Activated naive CD4-positive, alpha-beta T cell treated with anti-CD3 and anti-CD28 coated beads, Interleukin-2, amount 10 ng/mL, durations not matched to agents 7 days and 5 days (primary cell): ENCODE results near the gene GPR33.
"Not testable (repeated sequence)": the region's sequence is repeated elsewhere in the genome, so short reads cannot be mapped to it uniquely, and the experiment has no call there.

ENCODE experiments used
- CTCF ChIA-PET: fragments of 350-600 bp; sonication (Branson Sonifier 250); formaldehyde crosslinking; loops from one replicate; lab custom pipeline; 2021; ENCODE audit warnings: antibody characterized with exemption; lab: Charles Lee
- DNase-seq: peaks from one replicate; pipeline ENCODE4 v3.0.0-alpha.2; 2020
- H3K27ac Mint-ChIP-seq: one replicate; pipeline ENCODE4 v1.8.0; 2021; ENCODE audit warnings: mild to moderate bottlenecking, moderate library complexity, mixed read lengths
- H3K27me3 Mint-ChIP-seq: one replicate; pipeline ENCODE4 v1.8.0; 2021; ENCODE audit warnings: mild to moderate bottlenecking, mixed read lengths
- H3K36me3 Mint-ChIP-seq: one replicate; pipeline ENCODE4 v1.8.0; 2021; ENCODE audit warnings: mixed read lengths
- H3K4me1 Mint-ChIP-seq: one replicate; pipeline ENCODE4 v1.8.0; 2021; ENCODE audit warnings: mixed read lengths
- H3K4me3 Mint-ChIP-seq: one replicate; pipeline ENCODE4 v1.8.0; 2021; ENCODE audit warnings: mild to moderate bottlenecking, moderate library complexity, mixed read lengths
- H3K9me3 Mint-ChIP-seq: one replicate; pipeline ENCODE4 v1.8.0; 2021; ENCODE audit warnings: mixed read lengths

The GPR33 gene

GRCh38 chr14:31445703-31446102 lies 42.1 kb downstream of the GPR33 start:
- H3K36me3 Mint-ChIP-seq = peaks cover 11% of the 10 kb centered on the region
- H3K9me3 Mint-ChIP-seq = no peaks in the 10 kb centered on the region
- no peaks in the 10 kb centered on the region for H3K4me1 Mint-ChIP-seq
- H3K4me3 Mint-ChIP-seq = no peak overlapping the region
- no peaks in the 10 kb centered on the region for H3K27me3 Mint-ChIP-seq
- CTCF ChIA-PET = no interaction called here
- no peak overlapping the region for H3K27ac Mint-ChIP-seq
- no peak for DNase-seq

DNA sequence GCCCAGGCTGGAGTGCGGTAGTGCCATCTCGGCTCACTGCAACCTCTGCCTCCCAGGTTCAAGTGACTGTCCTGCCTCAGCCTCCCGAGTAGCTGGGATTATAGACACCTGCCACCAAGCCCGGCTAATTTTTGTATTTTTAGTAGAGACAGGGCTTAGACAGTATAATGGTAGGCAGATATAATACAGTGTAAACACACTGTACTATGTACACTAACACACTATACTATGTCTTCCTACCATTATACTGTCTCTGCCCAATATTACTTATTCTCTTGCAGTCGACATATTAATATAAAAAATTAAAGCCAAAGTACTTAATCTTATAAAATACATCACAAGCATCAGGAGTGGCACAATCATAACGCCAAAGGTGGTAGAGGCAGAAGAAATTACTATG lies 45.6 kb downstream of the GPR33 start:
- Mint-ChIP-seq H3K27ac (no peak overlapping the region), H3K9me3 (no peaks in the 10 kb centered on the region), H3K4me3 (no peak overlapping the region), H3K4me1 (no peaks in the 10 kb centered on the region), H3K36me3 (peaks cover 9% of the 10 kb centered on the region), H3K27me3 (no peaks in the 10 kb centered on the region)
- DNase-seq = no peak
- CTCF ChIA-PET = interaction anchor here (1.3 kb wide), 1 partner anchor 7 kb away, joined by 4 read pairs; no protein-coding TSS in a partner anchor

DNA sequence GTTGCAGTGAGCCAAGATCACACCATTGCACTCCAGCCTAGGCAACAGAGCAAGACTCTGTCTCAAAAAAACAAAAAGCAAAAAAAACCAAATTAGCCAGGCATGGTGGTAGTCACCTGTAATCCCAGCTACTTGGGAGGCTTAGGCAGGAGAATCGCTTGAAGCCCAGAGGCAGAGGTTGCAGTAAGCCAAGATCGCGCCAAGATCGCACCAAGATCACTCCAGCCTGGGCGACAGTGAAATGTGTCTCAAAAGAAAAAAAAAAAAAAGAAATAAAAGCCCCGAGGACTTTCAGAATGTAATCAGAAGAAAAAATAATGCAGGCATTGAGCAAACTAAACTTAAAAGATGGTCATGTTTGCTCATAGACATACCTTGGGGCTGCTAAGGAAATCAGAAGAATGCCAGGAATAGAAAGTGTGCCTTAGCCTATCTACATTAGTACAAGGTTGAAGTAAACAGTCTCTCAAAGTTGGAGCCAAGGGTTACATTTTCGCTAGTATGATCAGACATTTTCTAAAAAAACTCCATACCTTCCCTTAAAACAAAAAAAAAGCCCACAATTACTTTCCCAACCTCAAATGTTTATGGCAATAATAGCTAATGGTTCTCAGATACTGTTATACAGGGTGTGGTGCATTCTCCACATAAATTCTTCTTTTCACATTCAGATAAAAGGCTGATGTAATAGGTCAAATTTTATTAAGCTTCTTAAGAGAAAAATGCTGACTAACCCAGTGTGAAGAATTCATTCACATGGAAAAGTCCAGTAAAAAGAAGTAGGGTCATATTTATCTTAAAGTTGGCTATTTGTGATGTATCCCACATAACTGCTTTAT lies 46.3 kb downstream of the GPR33 start:
- no peaks in the 10 kb centered on the region for H3K27me3 Mint-ChIP-seq
- no peak overlapping the region for H3K4me3 Mint-ChIP-seq
- DNase-seq = no peak
- no peaks in the 10 kb centered on the region for H3K9me3 Mint-ChIP-seq
- H3K36me3 Mint-ChIP-seq = peaks cover 8% of the 10 kb centered on the region
- H3K4me1 Mint-ChIP-seq = no peaks in the 10 kb centered on the region
- CTCF ChIA-PET = interaction anchor here (1.3 kb wide), 1 partner anchor 8 kb away, joined by 4 read pairs; no protein-coding TSS in a partner anchor
- no peak overlapping the region for H3K27ac Mint-ChIP-seq

DNA sequence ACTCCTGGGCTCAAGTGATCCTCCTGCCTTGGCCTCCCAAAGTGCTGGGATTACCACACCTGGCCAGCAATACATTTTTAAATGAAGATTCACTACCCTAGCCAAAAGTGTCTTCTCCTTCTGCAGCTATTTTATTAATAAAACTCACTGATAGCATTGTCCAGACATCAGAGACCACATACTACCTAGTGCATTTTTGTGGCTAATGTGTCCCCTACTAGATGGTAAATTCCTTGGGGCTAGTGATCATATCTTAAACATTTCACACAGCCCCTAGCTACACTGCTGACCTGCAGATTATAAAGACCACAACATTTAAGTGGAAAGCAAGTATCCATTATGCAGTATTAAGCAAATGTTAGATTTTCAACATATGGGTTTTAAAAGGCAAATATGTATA lies 47.6 kb downstream of the GPR33 start:
- no peak for DNase-seq
- Mint-ChIP-seq H3K9me3 (no peaks in the 10 kb centered on the region), H3K36me3 (peaks cover 8% of the 10 kb centered on the region), H3K27me3 (no peaks in the 10 kb centered on the region), H3K4me3 (no peak overlapping the region), H3K4me1 (no peaks in the 10 kb centered on the region), H3K27ac (no peak overlapping the region)
- CTCF ChIA-PET = no interaction called here

DNA sequence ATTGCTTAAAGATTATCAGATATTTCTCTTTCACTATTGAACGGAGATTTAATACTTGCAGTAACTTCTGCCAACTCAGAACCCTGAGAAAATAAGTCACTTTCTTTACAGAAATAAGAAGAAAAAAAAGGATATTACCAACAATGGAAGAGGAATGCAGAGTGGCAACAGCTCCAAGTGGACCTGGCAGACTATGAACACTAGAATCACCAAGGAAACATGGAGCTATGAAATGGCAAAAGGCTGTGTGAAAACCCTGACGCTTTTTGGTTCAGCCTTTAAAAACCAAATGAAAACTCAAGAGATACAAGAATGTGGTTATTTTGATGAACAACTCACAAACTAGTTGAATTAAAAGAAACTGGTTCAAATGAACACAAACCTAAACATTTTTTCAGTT lies 48.3 kb downstream of the GPR33 start:
- CTCF ChIA-PET = no interaction called here
- peaks cover 8% of the 10 kb centered on the region for H3K36me3 Mint-ChIP-seq
- no peak overlapping the region for H3K27ac Mint-ChIP-seq
- H3K27me3 Mint-ChIP-seq = no peaks in the 10 kb centered on the region
- H3K4me3 Mint-ChIP-seq = no peak overlapping the region
- H3K9me3 Mint-ChIP-seq = no peaks in the 10 kb centered on the region
- no peaks in the 10 kb centered on the region for H3K4me1 Mint-ChIP-seq
- DNase-seq = no peak

DNA sequence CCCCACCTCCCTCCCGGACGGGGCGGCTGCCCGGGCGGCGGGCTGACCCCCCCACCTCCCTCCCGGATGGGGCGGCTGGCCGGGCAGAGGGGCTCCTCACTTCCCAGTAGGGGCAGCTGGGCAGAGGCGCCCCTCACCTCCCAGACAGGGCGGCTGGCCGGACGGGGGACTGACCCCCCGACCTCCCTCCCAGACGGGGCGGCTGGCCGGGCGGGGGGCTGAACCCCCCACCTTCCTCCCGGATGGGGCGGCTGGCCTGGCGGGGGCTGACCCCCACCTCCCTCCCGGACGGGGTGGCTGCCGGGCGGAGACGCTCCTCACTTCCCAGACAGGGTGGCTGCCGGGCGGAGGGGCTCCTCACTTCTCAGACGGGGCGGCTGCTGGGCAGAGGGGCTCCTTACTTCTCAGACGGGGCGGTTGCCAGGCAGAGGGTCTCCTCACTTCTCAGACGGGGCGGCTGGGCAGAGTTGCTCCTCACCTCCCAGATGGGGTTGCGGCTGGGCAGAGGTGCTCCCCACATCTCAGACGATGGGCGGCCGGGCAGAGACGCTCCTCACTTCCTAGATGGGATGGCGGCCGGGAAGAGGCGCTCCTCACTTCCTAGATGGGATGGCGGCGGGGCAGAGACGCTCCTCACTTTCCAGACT lies 50.7 kb downstream of the GPR33 start:
- H3K27ac Mint-ChIP-seq, H3K27me3 Mint-ChIP-seq, H3K36me3 Mint-ChIP-seq, CTCF ChIA-PET, H3K4me3 Mint-ChIP-seq, DNase-seq, H3K9me3 Mint-ChIP-seq, H3K4me1 Mint-ChIP-seq: not testable (repeated sequence)

GRCh38 chr14:31435276-31435675 lies 52.6 kb downstream of the GPR33 start:
- Mint-ChIP-seq H3K27me3 (no peaks in the 10 kb centered on the region), H3K36me3 (peaks cover 11% of the 10 kb centered on the region), H3K27ac (no peak overlapping the region), H3K9me3 (no peaks in the 10 kb centered on the region), H3K4me3 (no peak overlapping the region), H3K4me1 (no peaks in the 10 kb centered on the region)
- no peak for DNase-seq
- CTCF ChIA-PET = interaction anchor here (1.2 to 1.9 kb wide), 2 partner anchors 15 to 17 kb away, joined by 5 to 6 read pairs; no protein-coding TSS in a partner anchor
